Measurements from ENCODE around the gene SLC8A1. TPM values are rescaled to one million over a fixed set of nuclear protein-coding genes. Genes with fewer than 3 reads are reported as not detected.

The SLC8A1 gene
- total and polyA plus RNA-seq, 10 of the 15 experiments (the other 5 are each of a cell fraction or from before 2014, with no cell fraction given), result under 0.01 to 1.2 (median 0.01) TPM; not detected in 3

DNA sequence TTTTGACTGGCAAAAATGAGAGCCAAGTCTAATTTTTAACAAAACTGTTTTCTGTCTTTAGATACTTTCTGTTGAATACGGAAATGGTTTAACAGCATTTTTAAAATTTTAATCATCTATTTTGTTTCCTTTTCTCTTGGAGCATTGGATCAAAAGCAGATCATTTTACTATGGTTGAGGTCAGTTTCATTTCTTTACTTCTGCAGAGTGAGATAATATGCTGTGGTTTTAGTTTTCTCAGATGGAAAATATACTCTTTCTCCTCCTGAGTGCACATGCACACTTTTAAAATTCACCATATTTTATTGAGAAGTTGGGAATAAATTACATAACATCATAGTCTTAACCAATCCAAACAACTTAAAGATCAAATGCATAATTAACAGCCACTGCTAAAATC is 283.3 kb downstream of the SLC8A1 start (continued):
- TF ChIP-seq, protein P1, sequence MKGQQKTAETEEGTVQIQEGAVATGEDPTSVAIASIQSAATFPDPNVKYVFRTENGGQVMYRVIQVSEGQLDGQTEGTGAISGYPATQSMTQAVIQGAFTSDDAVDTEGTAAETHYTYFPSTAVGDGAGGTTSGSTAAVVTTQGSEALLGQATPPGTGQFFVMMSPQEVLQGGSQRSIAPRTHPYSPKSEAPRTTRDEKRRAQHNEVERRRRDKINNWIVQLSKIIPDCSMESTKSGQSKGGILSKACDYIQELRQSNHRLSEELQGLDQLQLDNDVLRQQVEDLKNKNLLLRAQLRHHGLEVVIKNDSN (IDR thresholded peaks at IDR 0.05; ENCODE audit: borderline replicate concordance, extremely low read length, insufficient read depth, low read depth, low read length), result no peak
- TF ChIP-seq MYC (IDR thresholded peaks at IDR 0.05; ENCODE audit: insufficient read depth, insufficient read length, insufficient replicate concordance, low read length, severe bottlenecking) (no peak), MXI1 (IDR thresholded peaks at IDR 0.05; ENCODE audit: low read depth, low read length) (no peak), SMAD5 (IDR thresholded peaks at IDR 0.05; ENCODE audit: low read depth) (no peak)

DNA sequence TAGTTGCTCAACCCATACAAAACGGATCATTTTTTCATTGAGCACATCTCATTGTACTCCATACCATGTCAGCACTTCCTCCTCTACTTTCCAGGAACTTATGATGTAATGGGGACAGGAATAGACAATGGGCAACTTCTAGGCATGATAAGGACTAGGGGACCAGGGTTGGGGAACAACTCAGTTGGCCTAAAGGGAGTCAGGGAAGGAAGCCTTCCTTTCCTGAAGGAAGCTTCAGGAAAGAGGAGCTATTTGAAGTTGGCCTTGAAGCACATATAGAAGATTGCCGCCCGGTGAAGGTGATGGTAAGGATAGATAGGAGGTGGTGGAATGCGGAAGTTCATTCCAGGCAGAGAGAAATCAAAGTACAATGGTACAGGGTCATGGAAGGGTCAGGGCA is 283.9 kb downstream of the SLC8A1 start:
- H3K4me2 ChIP-seq (ENCODE audit: control insufficient read depth, insufficient read depth), result no peak overlapping the region
- WGBS (ENCODE audit: insufficient coverage, insufficient replicate concordance, low lambda C conversion rate, missing lambda C conversion rate), result 60% methylated on average over 4 of the region's 4 CpGs
- no peaks in the 10 kb centered on the region for H3K9me3 ChIP-seq (replicated peaks; ENCODE audit: control insufficient read depth, insufficient read depth, low read length)
- ChIA-PET CTCF (no interaction called here), RAD21 (ENCODE audit: unreplicated experiment) (no interaction called here), POLR2A (no interaction called here), SMC1A (ENCODE audit: uncharacterized antibody, unreplicated experiment) (no interaction called here)
- in situ Hi-C loops (cut with MboI), result no loop called here
- no peaks in the 10 kb centered on the region for H3K4me1 ChIP-seq (ENCODE audit: control insufficient read depth, insufficient read depth, low read length)
- H3K4me3 ChIP-seq, result no peak overlapping the region
- ATAC-seq (no peak), DNase-seq (ENCODE audit: low read depth, low spot score) (no peak), FAIRE-seq (no peak)
- H2AFZ ChIP-seq (ENCODE audit: control insufficient read depth, low read depth, low read length), result no peak overlapping the region
- intact Hi-C loops (cut with micrococcal nuclease; ENCODE audit: unreplicated experiment), result no loop called here
- no peak overlapping the region for H3K9ac ChIP-seq (ENCODE audit: control insufficient read depth, insufficient read depth, low read length)
- TF ChIP-seq, protein P2, sequence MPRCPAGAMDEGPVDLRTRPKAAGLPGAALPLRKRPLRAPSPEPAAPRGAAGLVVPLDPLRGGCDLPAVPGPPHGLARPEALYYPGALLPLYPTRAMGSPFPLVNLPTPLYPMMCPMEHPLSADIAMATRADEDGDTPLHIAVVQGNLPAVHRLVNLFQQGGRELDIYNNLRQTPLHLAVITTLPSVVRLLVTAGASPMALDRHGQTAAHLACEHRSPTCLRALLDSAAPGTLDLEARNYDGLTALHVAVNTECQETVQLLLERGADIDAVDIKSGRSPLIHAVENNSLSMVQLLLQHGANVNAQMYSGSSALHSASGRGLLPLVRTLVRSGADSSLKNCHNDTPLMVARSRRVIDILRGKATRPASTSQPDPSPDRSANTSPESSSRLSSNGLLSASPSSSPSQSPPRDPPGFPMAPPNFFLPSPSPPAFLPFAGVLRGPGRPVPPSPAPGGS (IDR thresholded peaks at IDR 0.05; ENCODE audit: borderline replicate concordance, insufficient read depth, low read depth, low read length, poor library complexity, severe bottlenecking), result no peak
- no peak for TF ChIP-seq NFYB (IDR thresholded peaks at IDR 0.05; ENCODE audit: insufficient read depth, low read depth, low read length)
- TF ChIP-seq POLR2A (IDR thresholded peaks at IDR 0.05; ENCODE audit: low read depth, low read length), result no peak
- TF ChIP-seq ETV6 (conservative IDR thresholded peaks at IDR 0.05 in 1 of 2, IDR thresholded peaks at IDR 0.05 in 1 of 2; ENCODE audit: borderline replicate concordance in 1 of 2, low read depth in 1 of 2), result no peak
- TF ChIP-seq MEF2A (IDR thresholded peaks at IDR 0.05; ENCODE audit: insufficient read depth, low read depth, low read length), result no peak
- TF ChIP-seq HDGF (IDR thresholded peaks at IDR 0.05), result no peak
- TF ChIP-seq, protein P3, sequence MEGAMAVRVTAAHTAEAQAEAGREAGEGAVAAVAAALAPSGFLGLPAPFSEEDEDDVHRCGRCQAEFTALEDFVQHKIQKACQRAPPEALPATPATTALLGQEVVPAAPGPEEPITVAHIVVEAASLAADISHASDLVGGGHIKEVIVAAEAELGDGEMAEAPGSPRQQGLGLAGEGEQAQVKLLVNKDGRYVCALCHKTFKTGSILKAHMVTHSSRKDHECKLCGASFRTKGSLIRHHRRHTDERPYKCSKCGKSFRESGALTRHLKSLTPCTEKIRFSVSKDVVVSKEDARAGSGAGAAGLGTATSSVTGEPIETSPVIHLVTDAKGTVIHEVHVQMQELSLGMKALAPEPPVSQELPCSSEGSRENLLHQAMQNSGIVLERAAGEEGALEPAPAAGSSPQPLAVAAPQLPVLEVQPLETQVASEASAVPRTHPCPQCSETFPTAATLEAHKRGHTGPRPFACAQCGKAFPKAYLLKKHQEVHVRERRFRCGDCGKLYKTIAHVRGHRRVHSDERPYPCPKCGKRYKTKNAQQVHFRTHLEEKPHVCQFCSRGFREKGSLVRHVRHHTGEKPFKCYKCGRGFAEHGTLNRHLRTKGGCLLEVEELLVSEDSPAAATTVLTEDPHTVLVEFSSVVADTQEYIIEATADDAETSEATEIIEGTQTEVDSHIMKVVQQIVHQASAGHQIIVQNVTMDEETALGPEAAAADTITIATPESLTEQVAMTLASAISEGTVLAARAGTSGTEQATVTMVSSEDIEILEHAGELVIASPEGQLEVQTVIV (IDR thresholded peaks at IDR 0.05; ENCODE audit: borderline replicate concordance, partially characterized antibody), result no peak
- TF ChIP-seq POU2F2 (IDR thresholded peaks at IDR 0.05; ENCODE audit: borderline replicate concordance, low read depth, low read length), result no peak
- TF ChIP-seq NR2F1 (conservative IDR thresholded peaks at IDR 0.05), result no peak
- no peak for TF ChIP-seq NFIC (IDR thresholded peaks at IDR 0.05; ENCODE audit: low read depth, low read length)
- H3K27ac ChIP-seq (ENCODE audit: control insufficient read depth, insufficient read depth), result no peak overlapping the region
- no peaks in the 10 kb centered on the region for H3K27me3 ChIP-seq (replicated peaks in 1 of 2; ENCODE audit: control insufficient read depth in 2 of 2, insufficient read depth in 2 of 2, low read length in 1 of 2)
- no peaks in the 10 kb centered on the region for H3K36me3 ChIP-seq (ENCODE audit: control insufficient read depth in 2 of 2, insufficient read depth in 2 of 2, low read length in 1 of 2)
- no TSS peak for BruUV-seq (replicated peaks)
- H4K20me1 ChIP-seq (ENCODE audit: control insufficient read depth, insufficient read depth), result no peaks in the 10 kb centered on the region
- no peaks in the 10 kb centered on the region for H3K79me2 ChIP-seq (ENCODE audit: control insufficient read depth, insufficient read depth, low read length)

All from GM12878 (cell line).